ENCODE data around the gene TMEM129. TPM values are rescaled to one million over a fixed set of nuclear protein-coding genes. Genes with fewer than 3 reads are reported as not detected.

Gene TMEM129
- total and polyA plus RNA-seq, 4 experiments from 2014 or later: 36.8 to 42.1 (median 40.5) TPM

- POLR2A ChIA-PET (ENCODE audit: partially characterized antibody): interaction anchor here (3.3 to 3.9 kb wide), 2 partner anchors 9 to 156 kb away, joined by 16 to 196 read pairs; partner anchors contain the start of genes NSD2, TACC3 and TMEM129
These were observed 6.7 kb downstream of the TMEM129 start for GRCh38 chr4:1714303-1715001.

GRCh38 chr4:1713003-1713851 is 7.9 kb downstream of the TMEM129 start:
- Mint-ChIP-seq H3K4me3 (peak overlapping the region; percentile 95 to 99 (median 98)), H3K27me3 (no peaks in the 10 kb centered on the region), H3K4me1 (peaks cover 29 to 69% (median 50%) of the 10 kb centered on the region in 4 donors), H3K9me3 (peaks cover 0 to 2% (median 0%) of the 10 kb centered on the region in 8 donors), H3K27ac (peak overlapping the region; percentile 94 to 98 (median 97)), H3K36me3 (peaks cover 14 to 39% of the 10 kb centered on the region in 2 donors)
- no peaks in the 10 kb centered on the region for H3K27me3 ChIP-seq (ENCODE audit: insufficient read depth, low read length)
- ChIA-PET CTCF (ENCODE audit: partially characterized antibody) (interaction anchor here (1.0 to 3.7 kb wide), 5 partner anchors 10 to 24 kb away, joined by 3 to 53 read pairs (median 4); no protein-coding TSS in a partner anchor), POLR2A (ENCODE audit: partially characterized antibody) (interaction anchor here (0.9 to 3.9 kb wide), 12 partner anchors 10 to 549 kb away, joined by 3 to 196 read pairs (median 8); partner anchors contain the start of genes NSD2, TACC3, TMEM129 and UVSSA)
- H3K27ac ChIP-seq (ENCODE audit: low read depth, low read length): peak overlapping the region; percentile 92
- no peaks in the 10 kb centered on the region for H3K9me3 ChIP-seq (ENCODE audit: control insufficient read depth in 1 of 2, low read length in 2 of 2)
- intact Hi-C loops (cut with micrococcal nuclease): loop anchor here (2.0 to 5.0 kb wide), 5 partner anchors 14 to 1249 kb away; partner anchors contain the start of genes GRK4, LETM1, NOP14 and NSD2
- no peak for DNase-seq
- H3K4me1 ChIP-seq (ENCODE audit: insufficient read depth, low read length): peaks cover 67% of the 10 kb centered on the region
- peaks cover 5% of the 10 kb centered on the region for H3K36me3 ChIP-seq (ENCODE audit: insufficient read depth, low read length)
- H3K4me3 ChIP-seq (ENCODE audit: low read length in 2 of 2): peak overlapping the region; percentile 59 to 99

More at GRCh38 chr4:1714303-1715001, 6.7 kb downstream of the TMEM129 start:
- intact Hi-C loops (cut with micrococcal nuclease): loop anchor here (5.0 kb wide), 3 partner anchors 143 to 1248 kb away; partner anchors contain the start of genes GRK4, LETM1, NOP14 and UVSSA
- peak overlapping the region; percentile 31 to 98 (median 82) for H3K4me3 Mint-ChIP-seq
- Histone ChIP-seq H3K27me3 (ENCODE audit: insufficient read depth, low read length) (no peaks in the 10 kb centered on the region), H3K4me1 (ENCODE audit: insufficient read depth, low read length) (peaks cover 58% of the 10 kb centered on the region), H3K9me3 (ENCODE audit: control insufficient read depth in 1 of 2, low read length in 2 of 2) (no peaks in the 10 kb centered on the region), H3K4me3 (ENCODE audit: low read length in 2 of 2) (no peak overlapping the region), H3K36me3 (ENCODE audit: insufficient read depth, low read length) (peaks cover 5% of the 10 kb centered on the region), H3K27ac (ENCODE audit: low read depth, low read length) (peak overlapping the region; percentile 92)
- no peak for DNase-seq
- H3K9me3 Mint-ChIP-seq: peaks cover 0 to 3% (median 0%) of the 10 kb centered on the region in 8 donors
- no peaks in the 10 kb centered on the region for H3K27me3 Mint-ChIP-seq
- peaks cover 27 to 66% (median 43%) of the 10 kb centered on the region in 4 donors for H3K4me1 Mint-ChIP-seq
- peaks cover 14 to 36% of the 10 kb centered on the region in 2 donors for H3K36me3 Mint-ChIP-seq
- H3K27ac Mint-ChIP-seq: peak overlapping the region; percentile 48 to 98 (median 96)
- CTCF ChIA-PET (ENCODE audit: partially characterized antibody): interaction anchor here (3.7 kb wide), 1 partner anchor 20 kb away, joined by 53 read pairs; no protein-coding TSS in a partner anchor

- H3K27me3 Mint-ChIP-seq: no peaks in the 10 kb centered on the region
- intact Hi-C loops (cut with micrococcal nuclease): loop anchor here (1.0 to 5.0 kb wide), 9 partner anchors 9 to 1250 kb away; partner anchors contain the start of genes FAM53A, GRK4, LETM1 and NOP14
- ChIA-PET CTCF (ENCODE audit: partially characterized antibody) (interaction anchor here (0.6 to 3.7 kb wide), 10 partner anchors 9 to 23 kb away, joined by 3 to 53 read pairs (median 4); no protein-coding TSS in a partner anchor), POLR2A (ENCODE audit: partially characterized antibody) (interaction anchor here (0.7 to 3.9 kb wide), 20 partner anchors 10 to 702 kb away, joined by 3 to 196 read pairs (median 4); partner anchors contain the start of genes NELFA, NSD2, TACC3 and TMEM129)
- Histone ChIP-seq H3K36me3 (ENCODE audit: insufficient read depth, low read length) (peaks cover 5% of the 10 kb centered on the region), H3K9me3 (ENCODE audit: control insufficient read depth in 1 of 2, low read length in 2 of 2) (no peaks in the 10 kb centered on the region), H3K4me3 (ENCODE audit: low read length in 2 of 2) (peak within 1 kb of the TSS; percentile 62 to 99), H3K27ac (ENCODE audit: low read depth, low read length) (peak within 1 kb of the TSS; percentile 92), H3K4me1 (ENCODE audit: insufficient read depth, low read length) (peaks cover 67% of the 10 kb centered on the region), H3K27me3 (ENCODE audit: insufficient read depth, low read length) (no peaks in the 10 kb centered on the region)
- H3K36me3 Mint-ChIP-seq: peaks cover 17 to 44% of the 10 kb centered on the region in 2 donors
- peak within 1 kb of the TSS; percentile 95 to 99 (median 98) for H3K4me3 Mint-ChIP-seq
- peak within 1 kb of the TSS; percentile 95 to 98 (median 97) for H3K27ac Mint-ChIP-seq
- H3K9me3 Mint-ChIP-seq: no peaks in the 10 kb centered on the region
- peaks cover 31 to 74% (median 53%) of the 10 kb centered on the region in 4 donors for H3K4me1 Mint-ChIP-seq
- peak; percentile 98 to 99 (median 99) for DNase-seq
These were observed 8.7 kb downstream of the TMEM129 start, which contains the start of gene SLBP for GRCh38 chr4:1712216-1713002. SLBP (minus strand) TSS chr4:1712319; CDS start chr4:1712188, 131 bp downstream.

- H3K4me3 Mint-ChIP-seq: peak overlapping the region; percentile 88 to 93 (median 91)
- Histone ChIP-seq H3K4me3 (ENCODE audit: low read length in 2 of 2) (peak overlapping the region; percentile 62 to 99), H3K27ac (ENCODE audit: low read depth, low read length) (peak overlapping the region; percentile 92), H3K9me3 (ENCODE audit: control insufficient read depth in 1 of 2, low read length in 2 of 2) (no peaks in the 10 kb centered on the region), H3K27me3 (ENCODE audit: insufficient read depth, low read length) (no peaks in the 10 kb centered on the region), H3K36me3 (ENCODE audit: insufficient read depth, low read length) (peaks cover 5% of the 10 kb centered on the region), H3K4me1 (ENCODE audit: insufficient read depth, low read length) (peaks cover 67% of the 10 kb centered on the region)
- intact Hi-C loops (cut with micrococcal nuclease): loop anchor here (1.0 to 5.0 kb wide), 9 partner anchors 10 to 1251 kb away; partner anchors contain the start of genes FAM53A, GRK4, LETM1 and NOP14
- H3K4me1 Mint-ChIP-seq: peaks cover 31 to 76% (median 53%) of the 10 kb centered on the region in 4 donors
- H3K27me3 Mint-ChIP-seq: no peaks in the 10 kb centered on the region
- peak in 2 of 5 donors; percentile 43 to 64 for DNase-seq
- ChIA-PET POLR2A (ENCODE audit: partially characterized antibody) (interaction anchor here (0.6 to 3.9 kb wide), 19 partner anchors 9 to 1298 kb away, joined by 3 to 196 read pairs (median 4); partner anchors contain the start of genes NELFA, NSD2, TACC3 and TMEM129), CTCF (ENCODE audit: partially characterized antibody) (interaction anchor here (0.8 to 3.7 kb wide), 7 partner anchors 8 to 21 kb away, joined by 3 to 53 read pairs (median 4); no protein-coding TSS in a partner anchor)
- H3K9me3 Mint-ChIP-seq: no peaks in the 10 kb centered on the region
- peaks cover 17 to 43% of the 10 kb centered on the region in 2 donors for H3K36me3 Mint-ChIP-seq
- H3K27ac Mint-ChIP-seq: peak overlapping the region; percentile 92 to 96 (median 95)
These were observed 9.4 kb downstream of the TMEM129 start for GRCh38 chr4:1711571-1712215.

- Mint-ChIP-seq H3K27ac (peak overlapping the region; percentile 92 to 96 (median 95)), H3K27me3 (no peaks in the 10 kb centered on the region), H3K4me3 (peak overlapping the region; percentile 88 to 93 (median 91)), H3K36me3 (peaks cover 21 to 46% of the 10 kb centered on the region in 2 donors), H3K4me1 (peaks cover 31 to 82% (median 57%) of the 10 kb centered on the region in 4 donors), H3K9me3 (no peaks in the 10 kb centered on the region)
- POLR2A ChIA-PET (ENCODE audit: partially characterized antibody): interaction anchor here (0.6 to 3.9 kb wide), 7 partner anchors 12 to 1298 kb away, joined by 3 to 196 read pairs (median 9); partner anchors contain the start of genes NSD2, TACC3 and TMEM129
- CTCF ChIA-PET (ENCODE audit: partially characterized antibody): interaction anchor here (0.7 to 3.7 kb wide), 4 partner anchors 12 to 152 kb away, joined by 3 to 53 read pairs (median 8); no protein-coding TSS in a partner anchor
- Histone ChIP-seq H3K36me3 (ENCODE audit: insufficient read depth, low read length) (peaks cover 5% of the 10 kb centered on the region), H3K9me3 (ENCODE audit: control insufficient read depth in 1 of 2, low read length in 2 of 2) (no peaks in the 10 kb centered on the region), H3K4me1 (ENCODE audit: insufficient read depth, low read length) (peaks cover 62% of the 10 kb centered on the region), H3K27me3 (ENCODE audit: insufficient read depth, low read length) (no peaks in the 10 kb centered on the region), H3K27ac (ENCODE audit: low read depth, low read length) (peak overlapping the region; percentile 92), H3K4me3 (ENCODE audit: low read length in 2 of 2) (peak overlapping the region; percentile 62 to 99)
- intact Hi-C loops (cut with micrococcal nuclease): loop anchor here (5.0 kb wide), 3 partner anchors 146 to 1251 kb away; partner anchors contain the start of genes GRK4, LETM1, NOP14 and UVSSA
- no peak for DNase-seq
These were observed 10.0 kb downstream of the TMEM129 start for GRCh38 chr4:1711055-1711570.

Measured in CD4-positive, alpha-beta memory T cell (primary cell).